Adrenal gland (tissue), 12 donors: ENCODE data around the gene PNPLA8. TPM values are rescaled to one million over a fixed set of nuclear protein-coding genes. Genes with fewer than 3 reads are reported as not detected.

Source experiments
- DNase-seq, 7 donors: peaks; one replicate each; pipeline ENCODE4 v3.0.0-alpha.2; 2019 to 2020
- H3K27ac ChIP-seq, 5 donors: fragments of 200-600 bp; sonication (generic) in 4 of 5; 1 replicate in 3 of 5; 2 replicates in 2 of 5; pipeline versions ENCODE4 v1.5.1 to v1.8.0; 2016 to 2020; ENCODE audit warnings: mild to moderate bottlenecking in 1 of 5
- H3K27me3 ChIP-seq: fragments of 200-600 bp; 2 replicates; pipeline ENCODE4 v1.8.0; 2021
- H3K36me3 ChIP-seq, 2 donors: fragments of 200-600 bp; replicated peaks in 1 of 2; 1 replicate in 1 of 2; 2 replicates in 1 of 2; pipeline versions ENCODE4 v1.5.1 to v1.8.0; 2018 to 2022
- H3K4me1 ChIP-seq, 2 donors: fragments of 200-600 bp; replicated peaks in 1 of 2; 1 replicate in 1 of 2; 2 replicates in 1 of 2; pipeline versions ENCODE4 v1.5.1 to v1.8.0; 2018 to 2021
- H3K4me3 ChIP-seq, 4 donors: fragments of 200-600 bp; sonication (generic) in 3 of 4; one replicate each; pipeline ENCODE4 v1.5.1; 2016 to 2018
- H3K9me3 ChIP-seq, 3 donors: fragments of 200-600 bp; sonication (generic) in 1 of 3; replicated peaks in 1 of 3; 1 replicate in 2 of 3; 2 replicates in 1 of 3; pipeline versions ENCODE4 v1.5.1 to v1.8.0; 2016 to 2021
- CTCF ChIP-seq, 6 experiments: fragments of 450-650 bp in 4 of 6; fragments of 200-600 bp in 2 of 6; sonication (generic) in 1 of 6; IDR thresholded peaks; 1 replicate in 5 of 6; 2 replicates in 1 of 6; pipeline versions ENCODE4 v1.5.1 to v1.8.0; 2016 to 2021; ENCODE audit warnings: antibody characterized with exemption in 6 of 6, mild to moderate bottlenecking in 2 of 6, moderate library complexity in 1 of 6
- POLR2A ChIP-seq, 2 donors: fragments of 450-650 bp; IDR thresholded peaks; one replicate each; pipeline ENCODE4 v1.6.1; 2017; ENCODE audit warnings: antibody characterized with exemption in 2 of 2, mild to moderate bottlenecking in 2 of 2, moderate library complexity in 1 of 2
- WGBS, 4 donors: extraction: QIAGEN DNeasy Blood & Tissue Kit in 2 of 4; methylation state at CpG; one replicate each; pipeline versions ENCODE4 v1.1.5 to v1.1.7; 2013 to 2017; 5-methylcytosine and 5-hydroxymethylcytosine counted together
- intact Hi-C, 2 donors: fragments of 100-400 bp; cut with DNase I; formaldehyde crosslinking; loops; one replicate each; pipeline versions ENCODE4 v1.14.1 to v1.15.0; 2022 to 2023
- polyA plus RNA-seq, 3 donors: library from polyadenylated mRNA; stranded (reverse); fragments of 200-250 nt in 2 of 3; fragments of 350-450 nt in 1 of 3; fragmentation: Illumina TruSeq in 1 of 3; extraction: RNeasy Lipid Tissue Mini Kit (QIAGEN cat#74804) in 1 of 3; gene quantifications; one replicate each; pipeline ENCODE4 v1.2.3, GENCODE V29; 2013 to 2014
- total RNA-seq, 9 donors: library from RNA; depleted of rRNA in 4 of 9; stranded (reverse); fragments of >200 nt in 4 of 9; fragments of 120-200 nt in 1 of 9; fragmentation: NEBNext Ultra II Directional in 1 of 9; extraction: Animal tissue kit (Norgen Biotek cat#: 25700) in 1 of 9; gene quantifications; one replicate each; pipeline versions ENCODE4 v1.1.0 to v1.2.4, GENCODE V29; 2013 to 2023
- donor health status: healthy with polysubstance abuse.
- donor health status: Bipolar disorder and iron deficiency.
- donor health status: DM: yes; HTN: yes; CAD: no.
- donor health status: DM: no; HTN: no; CAD: no.
- donor health status: DM: no; HTN: no; CAD: no.
- donor health status: DM: yes; HTN: yes; CAD: no.

The PNPLA8 gene
- total and polyA plus RNA-seq, 12 donors: 17.9 to 131 (median 50.5) TPM

GRCh38 chr7:108522780-108523179, 3.2 kb downstream of the PNPLA8 start:
- H3K4me3 ChIP-seq: no peak overlapping the region
- TF ChIP-seq CTCF (IDR thresholded peaks at IDR 0.05) (no peak), POLR2A (IDR thresholded peaks at IDR 0.05) (no peak)
- H3K36me3 ChIP-seq: peaks cover 0 to 4% of the 10 kb centered on the region in 2 donors
- H3K4me1 ChIP-seq: peaks cover 19 to 57% of the 10 kb centered on the region in 2 donors
- DNase-seq: no peak
- WGBS, 4 donors: 91 to 97% (median 91%) methylated on average over 2 of the region's 2 CpGs
- H3K9me3 ChIP-seq: no peaks in the 10 kb centered on the region
- H3K27me3 ChIP-seq: no peaks in the 10 kb centered on the region
- intact Hi-C loops: no loop called here
- peak overlapping the region in 1 of 5 donors; percentile 100 for H3K27ac ChIP-seq

- peaks cover 0 to 14% of the 10 kb centered on the region in 2 donors for H3K36me3 ChIP-seq
- WGBS, 4 donors: 97 to 100% (median 99%) methylated on average over 3 of the region's 3 CpGs
- no peaks in the 10 kb centered on the region for H3K27me3 ChIP-seq
- H3K4me3 ChIP-seq: no peak overlapping the region
- TF ChIP-seq CTCF (IDR thresholded peaks at IDR 0.05) (no peak), POLR2A (IDR thresholded peaks at IDR 0.05) (no peak)
- no peaks in the 10 kb centered on the region for H3K9me3 ChIP-seq
- no peak for DNase-seq
- intact Hi-C loops: no loop called here
- H3K4me1 ChIP-seq: peaks cover 3 to 58% of the 10 kb centered on the region in 2 donors
- no peak overlapping the region for H3K27ac ChIP-seq
Measured at GRCh38 chr7:108517951-108518350, 8.0 kb downstream of the PNPLA8 start.

GRCh38 chr7:108515630-108516029, 10.3 kb downstream of the PNPLA8 start:
- H3K4me1 ChIP-seq: peaks cover 3 to 38% of the 10 kb centered on the region in 2 donors
- no peak for DNase-seq
- intact Hi-C loops: no loop called here
- H3K27me3 ChIP-seq: no peaks in the 10 kb centered on the region
- no peak overlapping the region for H3K4me3 ChIP-seq
- TF ChIP-seq POLR2A (IDR thresholded peaks at IDR 0.05): no peak
- TF ChIP-seq CTCF (IDR thresholded peaks at IDR 0.05): no peak
- no peaks in the 10 kb centered on the region for H3K9me3 ChIP-seq
- WGBS, 4 donors: 68 to 77% (median 75%) methylated on average over 2 of the region's 2 CpGs
- H3K36me3 ChIP-seq: peaks cover 0 to 14% of the 10 kb centered on the region in 2 donors
- no peak overlapping the region for H3K27ac ChIP-seq

- Histone ChIP-seq H3K4me3 (no peak overlapping the region), H3K27me3 (no peaks in the 10 kb centered on the region), H3K27ac (no peak overlapping the region), H3K36me3 (peaks cover 0 to 14% of the 10 kb centered on the region in 2 donors), H3K9me3 (no peaks in the 10 kb centered on the region), H3K4me1 (peaks cover 3 to 33% of the 10 kb centered on the region in 2 donors)
- DNase-seq: no peak
- 55 to 67% (median 61%) methylated on average over 3 of the region's 3 CpGs for WGBS, 4 donors
- TF ChIP-seq POLR2A (IDR thresholded peaks at IDR 0.05) (no peak), CTCF (IDR thresholded peaks at IDR 0.05) (no peak)
- intact Hi-C loops: no loop called here
Measured at GRCh38 chr7:108515013-108515412, 10.9 kb downstream of the PNPLA8 start.
